Measurements from ENCODE around the gene MINDY4. TPM values are rescaled to one million over a fixed set of nuclear protein-coding genes. Genes with fewer than 3 reads are reported as not detected.

Gene MINDY4
- total RNA-seq, 2 donors from 2014 or later, result 8.1 to 31.9 TPM

GRCh38 chr7:30906515-30907240 is 135.5 kb downstream of the MINDY4 start:
- no peak overlapping the region for H3K27ac ChIP-seq
- no peak overlapping the region for H3K4me3 ChIP-seq
- DNase-seq (ENCODE audit: low spot score), result no peak
- no peaks in the 10 kb centered on the region for H3K27me3 ChIP-seq (replicated peaks; ENCODE audit: insufficient read depth)
- TF ChIP-seq POLR2AphosphoS5 (IDR thresholded peaks at IDR 0.05), result no peak
- TF ChIP-seq, protein P1, sequence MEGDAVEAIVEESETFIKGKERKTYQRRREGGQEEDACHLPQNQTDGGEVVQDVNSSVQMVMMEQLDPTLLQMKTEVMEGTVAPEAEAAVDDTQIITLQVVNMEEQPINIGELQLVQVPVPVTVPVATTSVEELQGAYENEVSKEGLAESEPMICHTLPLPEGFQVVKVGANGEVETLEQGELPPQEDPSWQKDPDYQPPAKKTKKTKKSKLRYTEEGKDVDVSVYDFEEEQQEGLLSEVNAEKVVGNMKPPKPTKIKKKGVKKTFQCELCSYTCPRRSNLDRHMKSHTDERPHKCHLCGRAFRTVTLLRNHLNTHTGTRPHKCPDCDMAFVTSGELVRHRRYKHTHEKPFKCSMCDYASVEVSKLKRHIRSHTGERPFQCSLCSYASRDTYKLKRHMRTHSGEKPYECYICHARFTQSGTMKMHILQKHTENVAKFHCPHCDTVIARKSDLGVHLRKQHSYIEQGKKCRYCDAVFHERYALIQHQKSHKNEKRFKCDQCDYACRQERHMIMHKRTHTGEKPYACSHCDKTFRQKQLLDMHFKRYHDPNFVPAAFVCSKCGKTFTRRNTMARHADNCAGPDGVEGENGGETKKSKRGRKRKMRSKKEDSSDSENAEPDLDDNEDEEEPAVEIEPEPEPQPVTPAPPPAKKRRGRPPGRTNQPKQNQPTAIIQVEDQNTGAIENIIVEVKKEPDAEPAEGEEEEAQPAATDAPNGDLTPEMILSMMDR (IDR thresholded peaks at IDR 0.05), result no peak
- no peak for TF ChIP-seq POLR2A (IDR thresholded peaks at IDR 0.05)
- WGBS, result 89% methylated on average over 10 of the region's 11 CpGs
- no peaks in the 10 kb centered on the region for H3K4me1 ChIP-seq (replicated peaks)
- intact Hi-C loops (cut with DNase I), result loop anchor here (5.0 kb wide), 1 partner anchor 104 kb away; no protein-coding TSS in a partner anchor
- H3K36me3 ChIP-seq, result no peaks in the 10 kb centered on the region
- H3K9me3 ChIP-seq, result no peaks in the 10 kb centered on the region

DNA sequence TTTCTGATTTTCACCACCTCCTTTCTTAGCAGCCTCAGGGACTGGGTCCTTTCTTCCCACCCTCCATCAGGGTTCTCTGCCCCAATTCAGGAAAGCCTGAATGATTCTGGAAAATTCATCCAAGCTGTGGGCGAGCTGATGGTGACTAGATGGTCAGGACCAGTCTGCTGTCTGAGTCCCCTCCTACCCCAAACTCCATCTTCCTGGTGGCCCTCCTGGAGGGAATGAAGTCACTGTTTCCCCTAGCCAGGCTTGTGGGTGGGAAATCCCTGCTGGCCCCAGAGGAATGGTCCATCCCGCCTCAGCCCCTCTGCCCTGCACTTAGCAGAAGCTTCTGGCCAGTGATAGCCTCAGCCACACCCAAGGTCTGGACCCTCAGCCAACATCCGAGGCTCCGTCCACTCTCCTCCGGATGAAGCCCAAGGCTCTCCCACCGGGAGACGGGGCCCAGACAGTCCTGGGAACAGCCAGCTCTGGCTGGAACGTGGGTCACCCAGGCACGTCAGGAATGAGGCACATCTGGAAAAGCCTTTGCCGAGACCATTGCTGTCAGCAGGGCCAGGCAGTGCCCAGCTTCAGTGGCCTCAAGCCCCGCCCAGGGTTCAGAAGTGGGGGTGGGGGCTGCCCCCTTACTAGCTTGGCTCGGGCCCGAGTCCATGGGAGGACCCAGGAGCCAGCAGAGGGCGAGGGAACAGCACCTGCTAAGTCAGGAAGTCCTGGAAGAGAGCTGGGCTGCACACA is 136.5 kb downstream of the MINDY4 start:
- intact Hi-C loops (cut with DNase I), result loop anchor here (5.0 kb wide), 1 partner anchor 105 kb away; no protein-coding TSS in a partner anchor
- WGBS, result 78% methylated on average over 10 of the region's 14 CpGs
- no peaks in the 10 kb centered on the region for H3K4me1 ChIP-seq (replicated peaks)

GRCh38 chr7:30908681-30909080 is 137.5 kb downstream of the MINDY4 start:
- DNase-seq (ENCODE audit: low spot score), result no peak
- H3K4me3 ChIP-seq, result no peak overlapping the region
- TF ChIP-seq POLR2AphosphoS5 (IDR thresholded peaks at IDR 0.05), result no peak
- TF ChIP-seq POLR2A (IDR thresholded peaks at IDR 0.05), result no peak
- TF ChIP-seq, protein P1 (IDR thresholded peaks at IDR 0.05), result no peak
- H3K9me3 ChIP-seq, result no peaks in the 10 kb centered on the region
- H3K27ac ChIP-seq, result no peak overlapping the region
- no peaks in the 10 kb centered on the region for H3K36me3 ChIP-seq
- no peaks in the 10 kb centered on the region for H3K4me1 ChIP-seq (replicated peaks)
- 87% methylated on average over 10 of the region's 10 CpGs for WGBS
- intact Hi-C loops (cut with DNase I), result loop anchor here (5.0 kb wide), 1 partner anchor 106 kb away; no protein-coding TSS in a partner anchor
- no peaks in the 10 kb centered on the region for H3K27me3 ChIP-seq (replicated peaks; ENCODE audit: insufficient read depth)

More for the DNA sequence above, 136.5 kb downstream of the MINDY4 start:
- Histone ChIP-seq H3K9me3 (no peaks in the 10 kb centered on the region), H3K4me3 (no peak overlapping the region), H3K36me3 (no peaks in the 10 kb centered on the region), H3K27me3 (replicated peaks; ENCODE audit: insufficient read depth) (no peaks in the 10 kb centered on the region), H3K27ac (no peak overlapping the region)
- no peak for DNase-seq (ENCODE audit: low spot score)
- TF ChIP-seq, protein P1 (IDR thresholded peaks at IDR 0.05), result no peak
- no peak for TF ChIP-seq POLR2A (IDR thresholded peaks at IDR 0.05)
- no peak for TF ChIP-seq POLR2AphosphoS5 (IDR thresholded peaks at IDR 0.05)

- Histone ChIP-seq H3K4me3 (no peak overlapping the region), H3K27me3 (replicated peaks; ENCODE audit: insufficient read depth) (no peaks in the 10 kb centered on the region), H3K27ac (no peak overlapping the region), H3K4me1 (replicated peaks) (no peaks in the 10 kb centered on the region), H3K36me3 (no peaks in the 10 kb centered on the region), H3K9me3 (no peaks in the 10 kb centered on the region)
- intact Hi-C loops (cut with DNase I), result loop anchor here (5.0 kb wide), 1 partner anchor 107 kb away; no protein-coding TSS in a partner anchor
- DNase-seq (ENCODE audit: low spot score), result no peak
- TF ChIP-seq, protein P1 (IDR thresholded peaks at IDR 0.05), result no peak
- no peak for TF ChIP-seq POLR2AphosphoS5 (IDR thresholded peaks at IDR 0.05)
- WGBS, result 80% methylated on average over 6 of the region's 6 CpGs
Observed at GRCh38 chr7:30909431-30909830, 138.2 kb downstream of the MINDY4 start.
